ENCODE results near the gene NFATC1. TPM values are rescaled to one million over a fixed set of nuclear protein-coding genes. Genes with fewer than 3 reads are reported as not detected.

Gene NFATC1
- total and polyA plus RNA-seq, 7 experiments from 2014 or later = 27.1 to 87.2 (median 53.4) TPM

GRCh38 chr18:79528316-79528695 is 132.6 kb downstream of the NFATC1 start:
- no peaks in the 10 kb centered on the region for H3K9me3 ChIP-seq (ENCODE audit: control insufficient read depth in 2 of 3, low read length in 3 of 3)
- Mint-ChIP-seq H3K27me3 (no peaks in the 10 kb centered on the region), H3K4me3 (peak overlapping the region in 1 of 10 donors; percentile 6), H3K36me3 (peaks cover 3 to 28% (median 15%) of the 10 kb centered on the region in 5 donors), H3K4me1 (peaks cover 13 to 54% (median 38%) of the 10 kb centered on the region in 7 donors), H3K27ac (peak overlapping the region in 5 of 9 donors; percentile 32 to 85 (median 83)), H3K9me3 (no peaks in the 10 kb centered on the region)
- DNase-seq (no peak), ATAC-seq (no peak)
- peaks cover 0 to 30% (median 13%) of the 10 kb centered on the region in 3 experiments for H3K36me3 ChIP-seq (ENCODE audit: control insufficient read depth in 2 of 3, insufficient read depth in 3 of 3, low read length in 3 of 3)
- ChIA-PET POLR2A (interaction anchor here (1.9 kb wide), 1 partner anchor 124 kb away, joined by 6 read pairs; no protein-coding TSS in a partner anchor), CTCF (interaction anchor here (0.6 to 6.3 kb wide), 5 partner anchors 12 to 148 kb away, joined by 3 to 60 read pairs (median 4); no protein-coding TSS in a partner anchor)
- no peak overlapping the region for H3K4me3 ChIP-seq (ENCODE audit: low read length)
- intact Hi-C loops (cut with micrococcal nuclease) = loop anchor here (1.0 to 10.0 kb wide), 5 partner anchors 116 to 579 kb away; partner anchors contain the start of genes ADNP2 (in 1 of the 2), NFATC1 (in 1 of the 2) and SLC66A2 (in 1 of the 2)
- H3K27ac ChIP-seq (ENCODE audit: low read depth, low read length) = no peak overlapping the region
- no peaks in the 10 kb centered on the region for H3K27me3 ChIP-seq (ENCODE audit: control insufficient read depth in 2 of 2, insufficient read depth in 2 of 2, low read length in 2 of 2)
- H3K4me1 ChIP-seq (ENCODE audit: control insufficient read depth in 2 of 2, insufficient read depth in 2 of 2, low read length in 2 of 2) = peaks cover 14 to 25% of the 10 kb centered on the region in 2 donors

GRCh38 chr18:79528846-79529245 is 133.1 kb downstream of the NFATC1 start:
- Histone ChIP-seq H3K27ac (ENCODE audit: low read depth, low read length) (no peak overlapping the region), H3K4me1 (ENCODE audit: control insufficient read depth in 2 of 2, insufficient read depth in 2 of 2, low read length in 2 of 2) (peaks cover 8 to 21% of the 10 kb centered on the region in 2 donors), H3K36me3 (ENCODE audit: control insufficient read depth in 2 of 3, insufficient read depth in 3 of 3, low read length in 3 of 3) (peaks cover 0 to 30% (median 13%) of the 10 kb centered on the region in 3 experiments), H3K4me3 (ENCODE audit: low read length) (no peak overlapping the region), H3K27me3 (ENCODE audit: control insufficient read depth in 2 of 2, insufficient read depth in 2 of 2, low read length in 2 of 2) (no peaks in the 10 kb centered on the region), H3K9me3 (ENCODE audit: control insufficient read depth in 2 of 3, low read length in 3 of 3) (no peaks in the 10 kb centered on the region)
- CTCF ChIA-PET = interaction anchor here (0.9 to 6.3 kb wide), 5 partner anchors 123 to 149 kb away, joined by 3 to 60 read pairs (median 5); no protein-coding TSS in a partner anchor
- H3K4me3 Mint-ChIP-seq = peak overlapping the region in 1 of 10 donors; percentile 6
- intact Hi-C loops (cut with micrococcal nuclease) = loop anchor here (1.0 to 10.0 kb wide), 5 partner anchors 115 to 578 kb away; partner anchors contain the start of genes ADNP2 (in 1 of the 2), NFATC1 (in 1 of the 2) and SLC66A2 (in 1 of the 2)
- H3K27ac Mint-ChIP-seq = peak overlapping the region in 6 of 9 donors; percentile 30 to 85 (median 79)
- DNase-seq (peak; percentile 47 to 88 (median 77)), ATAC-seq (peak; percentile 65)
- peaks cover 7 to 49% (median 33%) of the 10 kb centered on the region in 7 donors for H3K4me1 Mint-ChIP-seq
- no peaks in the 10 kb centered on the region for H3K9me3 Mint-ChIP-seq
- POLR2A ChIA-PET = interaction anchor here (1.2 kb wide), 1 partner anchor 9 kb away, joined by 3 read pairs; no protein-coding TSS in a partner anchor
- no peaks in the 10 kb centered on the region for H3K27me3 Mint-ChIP-seq
- peaks cover 3 to 28% (median 13%) of the 10 kb centered on the region in 5 donors for H3K36me3 Mint-ChIP-seq

- ChIA-PET CTCF (interaction anchor here (1.2 to 6.3 kb wide), 5 partner anchors 136 to 153 kb away, joined by 3 to 60 read pairs (median 5); no protein-coding TSS in a partner anchor), POLR2A (interaction anchor here (1.2 kb wide), 1 partner anchor 9 kb away, joined by 3 read pairs; no protein-coding TSS in a partner anchor)
- no peaks in the 10 kb centered on the region for H3K9me3 ChIP-seq (ENCODE audit: control insufficient read depth in 2 of 3, low read length in 3 of 3)
- ATAC-seq (no peak), DNase-seq (no peak)
- H3K36me3 ChIP-seq (ENCODE audit: control insufficient read depth in 2 of 3, insufficient read depth in 3 of 3, low read length in 3 of 3) = peaks cover 0 to 30% (median 13%) of the 10 kb centered on the region in 3 experiments
- H3K4me3 Mint-ChIP-seq = no peak overlapping the region
- H3K4me1 ChIP-seq (ENCODE audit: control insufficient read depth in 2 of 2, insufficient read depth in 2 of 2, low read length in 2 of 2) = peaks cover 4 to 18% of the 10 kb centered on the region in 2 donors
- intact Hi-C loops (cut with micrococcal nuclease) = loop anchor here (2.0 to 10.0 kb wide), 3 partner anchors 134 to 578 kb away; partner anchors contain the start of genes ADNP2 (in 1 of the 2), NFATC1 (in 1 of the 2) and SLC66A2 (in 1 of the 2)
- H3K4me3 ChIP-seq (ENCODE audit: low read length) = no peak overlapping the region
- no peaks in the 10 kb centered on the region for H3K27me3 Mint-ChIP-seq
- H3K36me3 Mint-ChIP-seq = peaks cover 3 to 28% (median 13%) of the 10 kb centered on the region in 5 donors
- peaks cover 6 to 45% (median 31%) of the 10 kb centered on the region in 7 donors for H3K4me1 Mint-ChIP-seq
- no peaks in the 10 kb centered on the region for H3K9me3 Mint-ChIP-seq
- no peaks in the 10 kb centered on the region for H3K27me3 ChIP-seq (ENCODE audit: control insufficient read depth in 2 of 2, insufficient read depth in 2 of 2, low read length in 2 of 2)
- peak overlapping the region in 1 of 9 donors; percentile 85 for H3K27ac Mint-ChIP-seq
- no peak overlapping the region for H3K27ac ChIP-seq (ENCODE audit: low read depth, low read length)
These were observed 133.6 kb downstream of the NFATC1 start for GRCh38 chr18:79529296-79529695.

- no peaks in the 10 kb centered on the region for H3K27me3 Mint-ChIP-seq
- POLR2A ChIA-PET = interaction anchor here (0.9 to 1.2 kb wide), 2 partner anchors 8 to 129 kb away, joined by 3 read pairs; no protein-coding TSS in a partner anchor
- DNase-seq = no peak
- H3K36me3 Mint-ChIP-seq = peaks cover 3 to 28% (median 13%) of the 10 kb centered on the region in 5 donors
- no peak overlapping the region for H3K4me3 Mint-ChIP-seq
- Histone ChIP-seq H3K4me1 (ENCODE audit: control insufficient read depth in 2 of 2, insufficient read depth in 2 of 2, low read length in 2 of 2) (peaks cover 0 to 11% of the 10 kb centered on the region in 2 donors), H3K4me3 (ENCODE audit: low read length) (no peak overlapping the region), H3K27ac (ENCODE audit: low read depth, low read length) (no peak overlapping the region), H3K36me3 (ENCODE audit: control insufficient read depth in 2 of 3, insufficient read depth in 3 of 3, low read length in 3 of 3) (peaks cover 0 to 30% (median 13%) of the 10 kb centered on the region in 3 experiments), H3K27me3 (ENCODE audit: control insufficient read depth in 2 of 2, insufficient read depth in 2 of 2, low read length in 2 of 2) (no peaks in the 10 kb centered on the region), H3K9me3 (ENCODE audit: control insufficient read depth in 2 of 3, low read length in 3 of 3) (no peaks in the 10 kb centered on the region)
- no peak overlapping the region for H3K27ac Mint-ChIP-seq
- peaks cover 6 to 39% (median 31%) of the 10 kb centered on the region in 7 donors for H3K4me1 Mint-ChIP-seq
- CTCF ChIA-PET = interaction anchor here (0.6 to 6.3 kb wide), 8 partner anchors 91 to 154 kb away, joined by 3 to 60 read pairs (median 3); no protein-coding TSS in a partner anchor
- intact Hi-C loops (cut with micrococcal nuclease) = loop anchor here (2.0 to 10.0 kb wide), 3 partner anchors 135 to 577 kb away; partner anchors contain the start of genes ADNP2 (in 1 of the 2), NFATC1 (in 1 of the 2) and SLC66A2 (in 1 of the 2)
- H3K9me3 Mint-ChIP-seq = no peaks in the 10 kb centered on the region
- ATAC-seq = no peak
These were observed 134.3 kb downstream of the NFATC1 start for GRCh38 chr18:79529991-79530390.

- H3K9me3 Mint-ChIP-seq = no peaks in the 10 kb centered on the region
- intact Hi-C loops (cut with micrococcal nuclease) = no loop called here
- H3K36me3 Mint-ChIP-seq = peaks cover 3 to 28% (median 13%) of the 10 kb centered on the region in 5 donors
- DNase-seq (no peak), ATAC-seq (no peak)
- Histone ChIP-seq H3K27ac (ENCODE audit: low read depth, low read length) (no peak overlapping the region), H3K27me3 (ENCODE audit: control insufficient read depth in 2 of 2, insufficient read depth in 2 of 2, low read length in 2 of 2) (no peaks in the 10 kb centered on the region), H3K36me3 (ENCODE audit: control insufficient read depth in 2 of 3, insufficient read depth in 3 of 3, low read length in 3 of 3) (peaks cover 0 to 30% (median 13%) of the 10 kb centered on the region in 3 experiments), H3K4me3 (ENCODE audit: low read length) (no peak overlapping the region), H3K9me3 (ENCODE audit: control insufficient read depth in 2 of 3, low read length in 3 of 3) (no peaks in the 10 kb centered on the region), H3K4me1 (ENCODE audit: control insufficient read depth in 2 of 2, insufficient read depth in 2 of 2, low read length in 2 of 2) (peaks cover 0 to 7% of the 10 kb centered on the region in 2 donors)
- ChIA-PET CTCF (interaction anchor here (0.6 to 6.3 kb wide), 6 partner anchors 92 to 151 kb away, joined by 3 to 60 read pairs (median 3); no protein-coding TSS in a partner anchor), POLR2A (interaction anchor here (0.9 to 1.1 kb wide), 2 partner anchors 130 to 138 kb away, joined by 3 read pairs; no protein-coding TSS in a partner anchor)
- H3K27ac Mint-ChIP-seq = no peak overlapping the region
- H3K4me1 Mint-ChIP-seq = peaks cover 3 to 33% (median 25%) of the 10 kb centered on the region in 7 donors
- no peak overlapping the region for H3K4me3 Mint-ChIP-seq
- H3K27me3 Mint-ChIP-seq = no peaks in the 10 kb centered on the region
These were observed 135.1 kb downstream of the NFATC1 start for GRCh38 chr18:79530821-79531220.

GRCh38 chr18:79531386-79531785 is 135.7 kb downstream of the NFATC1 start:
- intact Hi-C loops (cut with micrococcal nuclease) = no loop called here
- H3K27ac Mint-ChIP-seq = no peak overlapping the region
- Histone ChIP-seq H3K27me3 (ENCODE audit: control insufficient read depth in 2 of 2, insufficient read depth in 2 of 2, low read length in 2 of 2) (no peaks in the 10 kb centered on the region), H3K9me3 (ENCODE audit: control insufficient read depth in 2 of 3, low read length in 3 of 3) (no peaks in the 10 kb centered on the region), H3K27ac (ENCODE audit: low read depth, low read length) (no peak overlapping the region), H3K4me3 (ENCODE audit: low read length) (no peak overlapping the region), H3K4me1 (ENCODE audit: control insufficient read depth in 2 of 2, insufficient read depth in 2 of 2, low read length in 2 of 2) (peaks cover 0 to 7% of the 10 kb centered on the region in 2 donors), H3K36me3 (ENCODE audit: control insufficient read depth in 2 of 3, insufficient read depth in 3 of 3, low read length in 3 of 3) (peaks cover 0 to 30% (median 13%) of the 10 kb centered on the region in 3 experiments)
- ChIA-PET CTCF (interaction anchor here (0.6 to 6.3 kb wide), 3 partner anchors 121 to 151 kb away, joined by 3 to 60 read pairs (median 3); no protein-coding TSS in a partner anchor), POLR2A (interaction anchor here (1.1 kb wide), 1 partner anchor 138 kb away, joined by 3 read pairs; no protein-coding TSS in a partner anchor)
- H3K4me3 Mint-ChIP-seq = no peak overlapping the region
- H3K27me3 Mint-ChIP-seq = no peaks in the 10 kb centered on the region
- DNase-seq (no peak), ATAC-seq (no peak)
- H3K9me3 Mint-ChIP-seq = no peaks in the 10 kb centered on the region
- H3K36me3 Mint-ChIP-seq = peaks cover 3 to 28% (median 13%) of the 10 kb centered on the region in 5 donors
- H3K4me1 Mint-ChIP-seq = peaks cover 2 to 28% (median 22%) of the 10 kb centered on the region in 7 donors
